Testis (tissue), 3 donors: ENCODE data around the gene OR6J1. TPM values are rescaled to one million over a fixed set of nuclear protein-coding genes. Genes with fewer than 3 reads are reported as not detected.

Experiments
- DNase-seq: peaks from one replicate; pipeline ENCODE4 v3.0.0-alpha.2; 2019
- H3K27ac ChIP-seq, 2 donors: fragments of 200-600 bp; sonication (generic); one replicate each; pipeline ENCODE4 v1.5.1; 2019
- H3K27me3 ChIP-seq: fragments of 200-600 bp; sonication (generic); one replicate; pipeline ENCODE4 v1.5.1; 2019
- H3K36me3 ChIP-seq: fragments of 200-600 bp; sonication (generic); one replicate; pipeline ENCODE4 v1.5.1; 2017; ENCODE audit warnings: low read depth; ENCODE audit errors: missing control alignments
- H3K4me1 ChIP-seq: fragments of 200-600 bp; sonication (generic); one replicate; pipeline ENCODE4 v1.5.1; 2019
- H3K4me3 ChIP-seq, 2 donors: fragments of 200-600 bp; sonication (generic); one replicate each; pipeline ENCODE4 v1.5.1; 2017 to 2019
- H3K9me3 ChIP-seq: fragments of 200-600 bp; sonication (generic); one replicate; pipeline ENCODE4 v1.5.1; 2017
- CTCF ChIP-seq, 3 experiments: fragments of 450-650 bp in 2 of 3; fragments of 200-600 bp in 1 of 3; sonication (generic) in 1 of 3; IDR thresholded peaks; one replicate each; pipeline ENCODE4 v1.5.1; 2016 to 2019; ENCODE audit warnings: antibody characterized with exemption in 3 of 3, mild to moderate bottlenecking in 2 of 3, moderate library complexity in 1 of 3
- POLR2A ChIP-seq: fragments of 450-650 bp; IDR thresholded peaks from one replicate; pipeline ENCODE4 v1.6.1; 2017; ENCODE audit warnings: antibody characterized with exemption, mild to moderate bottlenecking, moderate library complexity
- WGBS, 2 donors: methylation state at CpG; one replicate each; pipeline ENCODE4 v1.1.5; 2018; 5-methylcytosine and 5-hydroxymethylcytosine counted together
- intact Hi-C: fragments of 100-400 bp; cut with DNase I; formaldehyde crosslinking; loops from one replicate; pipeline ENCODE4 v1.15.1; 2023; ENCODE audit warnings: low total_unique reads
- polyA plus RNA-seq: library from polyadenylated mRNA; stranded (reverse); fragments of 350-450 nt; fragmentation: Illumina TruSeq; extraction: RNeasy Lipid Tissue Mini Kit (QIAGEN cat#74804); gene quantifications from one replicate; pipeline ENCODE4 v1.2.3, GENCODE V29; 2014; ENCODE audit warnings: low read depth, low replicate concordance; ENCODE audit not compliant: insufficient read depth
- total RNA-seq, 2 donors: library from RNA; depleted of rRNA; stranded (reverse); fragments of >200 nt; gene quantifications; one replicate each; pipeline ENCODE4 v1.2.3, GENCODE V29; 2016

The OR6J1 gene
- total and polyA plus RNA-seq, 3 donors from 2014 or later = 0.19 TPM; not detected in 2

- H3K27me3 ChIP-seq = no peaks in the 10 kb centered on the region
- no peak overlapping the region for H3K4me3 ChIP-seq
- intact Hi-C loops = no loop called here
- no peak overlapping the region for H3K27ac ChIP-seq
- no peaks in the 10 kb centered on the region for H3K36me3 ChIP-seq
- DNase-seq = no peak
- H3K9me3 ChIP-seq = no peaks in the 10 kb centered on the region
- no peaks in the 10 kb centered on the region for H3K4me1 ChIP-seq
- no peak for TF ChIP-seq POLR2A
- TF ChIP-seq CTCF (IDR thresholded peaks at IDR 0.05) = no peak
Measured at GRCh38 chr14:22668417-22668816, 24.3 kb upstream of the OR6J1 start.

- Histone ChIP-seq H3K9me3 (no peaks in the 10 kb centered on the region), H3K36me3 (no peaks in the 10 kb centered on the region), H3K4me1 (no peaks in the 10 kb centered on the region), H3K4me3 (no peak overlapping the region), H3K27me3 (no peaks in the 10 kb centered on the region), H3K27ac (no peak overlapping the region)
- DNase-seq = no peak
- TF ChIP-seq POLR2A (no peak), CTCF (IDR thresholded peaks at IDR 0.05) (no peak)
- WGBS, 2 donors = 83 to 92% methylated on average over 3 of the region's 3 CpGs
- intact Hi-C loops = no loop called here
Measured at GRCh38 chr14:22667881-22668280, 23.7 kb upstream of the OR6J1 start.

GRCh38 chr14:22666203-22666893, 22.2 kb upstream of the OR6J1 start:
- WGBS, 2 donors = 59 to 80% methylated on average over 5 of the region's 5 CpGs
- no peak for DNase-seq
- no peaks in the 10 kb centered on the region for H3K4me1 ChIP-seq
- intact Hi-C loops = no loop called here
- H3K27ac ChIP-seq = no peak overlapping the region
- no peaks in the 10 kb centered on the region for H3K9me3 ChIP-seq
- no peak overlapping the region for H3K4me3 ChIP-seq
- H3K36me3 ChIP-seq = no peaks in the 10 kb centered on the region
- no peak for TF ChIP-seq POLR2A
- no peak for TF ChIP-seq CTCF (IDR thresholded peaks at IDR 0.05)
- no peaks in the 10 kb centered on the region for H3K27me3 ChIP-seq

- TF ChIP-seq POLR2A = no peak
- no peak for TF ChIP-seq CTCF (IDR thresholded peaks at IDR 0.05)
- Histone ChIP-seq H3K27me3 (no peaks in the 10 kb centered on the region), H3K9me3 (no peaks in the 10 kb centered on the region), H3K27ac (no peak overlapping the region), H3K4me3 (no peak overlapping the region), H3K4me1 (no peaks in the 10 kb centered on the region), H3K36me3 (no peaks in the 10 kb centered on the region)
- intact Hi-C loops = no loop called here
- no peak for DNase-seq
- 84 to 93% methylated on average over 6 of the region's 6 CpGs for WGBS, 2 donors
Measured at GRCh38 chr14:22664261-22664660, 20.1 kb upstream of the OR6J1 start.

GRCh38 chr14:22660654-22661053, 16.5 kb upstream of the OR6J1 start:
- no peaks in the 10 kb centered on the region for H3K4me1 ChIP-seq
- no peak for TF ChIP-seq POLR2A
- TF ChIP-seq CTCF (IDR thresholded peaks at IDR 0.05) = no peak
- H3K27ac ChIP-seq = no peak overlapping the region
- WGBS, 2 donors = 95 to 98% methylated on average over 4 of the region's 4 CpGs
- H3K4me3 ChIP-seq = no peak overlapping the region
- intact Hi-C loops = no loop called here
- no peaks in the 10 kb centered on the region for H3K27me3 ChIP-seq
- no peaks in the 10 kb centered on the region for H3K36me3 ChIP-seq
- no peaks in the 10 kb centered on the region for H3K9me3 ChIP-seq
- no peak for DNase-seq
